Trophoblast cell (in vitro differentiated cells and primary cell): Measurements from ENCODE around the gene SH2D3A.

Source experiments
- DNase-seq, 2 donors: peaks; one replicate each; pipeline ENCODE4 v3.0.0-alpha.2; 2016
- H2AFZ ChIP-seq: 2 replicates; pipeline ENCODE4 v1.6.1; 2013; ENCODE audit warnings: low read length, moderate library complexity, mild to moderate bottlenecking; ENCODE audit not compliant: insufficient read depth, poor library complexity
- H2AK5ac ChIP-seq: 2 replicates; pipeline ENCODE4 v1.6.1; 2013; ENCODE audit warnings: mild to moderate bottlenecking, low read length
- H2BK120ac ChIP-seq: 2 replicates; pipeline ENCODE4 v1.6.1; 2013; ENCODE audit warnings: low read length, mild to moderate bottlenecking, moderate library complexity; ENCODE audit not compliant: insufficient read depth, poor library complexity
- H2BK12ac ChIP-seq: 2 replicates; pipeline ENCODE4 v1.6.1; 2013; ENCODE audit warnings: mild to moderate bottlenecking, low read length, moderate library complexity
- H2BK5ac ChIP-seq: 2 replicates; pipeline ENCODE4 v1.6.1; 2013; ENCODE audit warnings: low read length, low read depth, moderate library complexity, mild to moderate bottlenecking; ENCODE audit not compliant: poor library complexity
- H3K14ac ChIP-seq: 2 replicates; pipeline ENCODE4 v1.6.1; 2013; ENCODE audit warnings: mild to moderate bottlenecking, low read length
- H3K18ac ChIP-seq: 2 replicates; pipeline ENCODE4 v1.6.1; 2013; ENCODE audit warnings: mild to moderate bottlenecking, low read length
- H3K23ac ChIP-seq: 2 replicates; pipeline ENCODE4 v1.6.1; 2013; ENCODE audit warnings: low read length
- H3K27ac ChIP-seq: 2 replicates; pipeline ENCODE4 v1.5.1; 2013; ENCODE audit warnings: low read depth, mild to moderate bottlenecking, inconsistent platforms, low read length, moderate library complexity
- H3K27me3 ChIP-seq: 2 replicates; pipeline ENCODE4 v1.6.1; 2013; ENCODE audit warnings: inconsistent platforms, mild to moderate bottlenecking, low read length, moderate library complexity; ENCODE audit not compliant: insufficient read depth
- H3K36me3 ChIP-seq, 2 experiments: 1 replicate in 1 of 2; 2 replicates in 1 of 2; pipeline ENCODE4 v1.6.1; 2013; ENCODE audit warnings: low read length in 2 of 2, mild to moderate bottlenecking in 2 of 2, moderate library complexity in 1 of 2; ENCODE audit not compliant: insufficient read depth in 2 of 2, control insufficient read depth in 1 of 2
- H3K4ac ChIP-seq: 2 replicates; pipeline ENCODE4 v1.6.1; 2013; ENCODE audit warnings: low read depth, mild to moderate bottlenecking, low read length, moderate library complexity
- H3K4me1 ChIP-seq, 2 experiments: 1 replicate in 1 of 2; 2 replicates in 1 of 2; pipeline ENCODE4 v1.6.1; 2013; ENCODE audit warnings: low read length in 2 of 2, mild to moderate bottlenecking in 2 of 2, moderate library complexity in 1 of 2; ENCODE audit not compliant: insufficient read depth in 2 of 2, control insufficient read depth in 1 of 2
- H3K4me2 ChIP-seq: 2 replicates; pipeline ENCODE4 v1.6.1; 2013; ENCODE audit warnings: inconsistent platforms, mild to moderate bottlenecking, low read length, moderate library complexity
- H3K4me3 ChIP-seq: 2 replicates; pipeline ENCODE4 v1.5.1; 2013; ENCODE audit warnings: mild to moderate bottlenecking, low read depth, low read length, inconsistent platforms
- H3K79me1 ChIP-seq: one replicate; pipeline ENCODE4 v1.6.1; 2013; ENCODE audit warnings: low read length
- H3K79me2 ChIP-seq: 2 replicates; pipeline ENCODE4 v1.6.1; 2013; ENCODE audit warnings: low read length, mild to moderate bottlenecking; ENCODE audit not compliant: control insufficient read depth, insufficient read depth, poor library complexity
- H3K9ac ChIP-seq: 2 replicates; pipeline ENCODE4 v1.6.1; 2013; ENCODE audit warnings: mild to moderate bottlenecking, low read length
- H3K9me3 ChIP-seq: 2 replicates; pipeline ENCODE4 v1.6.1; 2013; ENCODE audit warnings: low read depth, mild to moderate bottlenecking, control low read depth, inconsistent platforms, low read length; ENCODE audit not compliant: insufficient read depth
- H4K12ac ChIP-seq: 2 replicates; pipeline ENCODE4 v1.6.1; 2013; ENCODE audit warnings: low read depth, mild to moderate bottlenecking, low read length, moderate library complexity
- H4K8ac ChIP-seq: 2 replicates; pipeline ENCODE4 v1.6.1; 2013; ENCODE audit warnings: low read depth, mild to moderate bottlenecking, low read length, moderate library complexity
- H4K91ac ChIP-seq: one replicate; pipeline ENCODE4 v1.6.1; 2013; ENCODE audit warnings: low read depth, mild to moderate bottlenecking, low read length, moderate library complexity
- WGBS: extraction: QIAGEN DNeasy Blood & Tissue Kit; methylation state at CpG from one replicate; pipeline ENCODE4 v1.1.7; 2013; ENCODE audit warnings: missing lambda C conversion rate; ENCODE audit not compliant: insufficient read length, insufficient coverage; ENCODE audit errors: extremely low coverage; 5-methylcytosine and 5-hydroxymethylcytosine counted together

Gene SH2D3A

GRCh38 chr19:6708346-6708745 is 58.9 kb downstream of the SH2D3A start:
- no peak overlapping the region for H4K91ac ChIP-seq
- H2BK120ac ChIP-seq: no peak overlapping the region
- no peak overlapping the region for H3K23ac ChIP-seq
- WGBS: no CpG with 5 or more reads among the region's 3 CpGs
- H3K27ac ChIP-seq: no peak overlapping the region
- H3K79me1 ChIP-seq: no peaks in the 10 kb centered on the region
- H4K8ac ChIP-seq: no peak overlapping the region
- DNase-seq: no peak
- H2AK5ac ChIP-seq: no peak overlapping the region
- no peaks in the 10 kb centered on the region for H3K36me3 ChIP-seq
- peaks cover 6% of the 10 kb centered on the region for H3K9me3 ChIP-seq
- H3K27me3 ChIP-seq: peaks cover 11% of the 10 kb centered on the region
- peaks cover 0 to 2% of the 10 kb centered on the region in 2 experiments for H3K4me1 ChIP-seq
- H2AFZ ChIP-seq: no peak overlapping the region
- no peak overlapping the region for H3K18ac ChIP-seq
- no peak overlapping the region for H2BK5ac ChIP-seq
- H3K4ac ChIP-seq: no peak overlapping the region
- H2BK12ac ChIP-seq: no peak overlapping the region
- no peaks in the 10 kb centered on the region for H3K79me2 ChIP-seq
- H3K9ac ChIP-seq: no peak overlapping the region
- H3K4me2 ChIP-seq: no peak overlapping the region
- H3K4me3 ChIP-seq: no peak overlapping the region
- no peak overlapping the region for H4K12ac ChIP-seq
- H3K14ac ChIP-seq: no peak overlapping the region

DNA sequence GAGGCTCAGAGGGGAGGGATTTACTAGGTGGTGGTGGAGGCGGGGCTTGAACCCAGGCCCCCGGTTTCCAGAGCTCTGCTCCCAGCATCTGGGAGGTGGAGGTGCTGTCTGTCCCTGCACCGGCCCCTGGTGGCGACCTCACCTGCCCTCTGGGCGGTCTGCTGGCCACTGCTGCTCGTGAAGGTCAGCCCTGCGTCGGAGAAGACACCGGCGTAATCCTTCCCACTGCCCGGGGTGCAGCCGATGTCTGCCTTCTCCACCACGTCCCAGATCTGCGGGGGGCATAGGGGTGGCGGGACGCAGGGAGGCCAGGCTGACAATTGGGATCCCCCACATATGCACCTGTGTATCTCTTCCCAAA is 59.6 kb downstream of the SH2D3A start:
- Histone ChIP-seq H3K4me2 (no peak overlapping the region), H3K4ac (no peak overlapping the region), H2BK12ac (no peak overlapping the region), H4K91ac (no peak overlapping the region), H2AFZ (no peak overlapping the region), H2BK120ac (no peak overlapping the region), H3K27me3 (peaks cover 11% of the 10 kb centered on the region), H4K12ac (no peak overlapping the region), H3K9me3 (peaks cover 3% of the 10 kb centered on the region), H4K8ac (no peak overlapping the region), H3K14ac (no peak overlapping the region), H3K79me2 (no peaks in the 10 kb centered on the region), H3K4me1 (peaks cover 0 to 2% of the 10 kb centered on the region in 2 experiments), H3K23ac (no peak overlapping the region), H3K27ac (no peak overlapping the region), H3K4me3 (no peak overlapping the region), H2BK5ac (no peak overlapping the region), H2AK5ac (no peak overlapping the region), H3K9ac (no peak overlapping the region), H3K79me1 (no peaks in the 10 kb centered on the region), H3K36me3 (no peaks in the 10 kb centered on the region), H3K18ac (no peak overlapping the region)
- no peak for DNase-seq
- no CpG with 5 or more reads among the region's 16 CpGs for WGBS

DNA sequence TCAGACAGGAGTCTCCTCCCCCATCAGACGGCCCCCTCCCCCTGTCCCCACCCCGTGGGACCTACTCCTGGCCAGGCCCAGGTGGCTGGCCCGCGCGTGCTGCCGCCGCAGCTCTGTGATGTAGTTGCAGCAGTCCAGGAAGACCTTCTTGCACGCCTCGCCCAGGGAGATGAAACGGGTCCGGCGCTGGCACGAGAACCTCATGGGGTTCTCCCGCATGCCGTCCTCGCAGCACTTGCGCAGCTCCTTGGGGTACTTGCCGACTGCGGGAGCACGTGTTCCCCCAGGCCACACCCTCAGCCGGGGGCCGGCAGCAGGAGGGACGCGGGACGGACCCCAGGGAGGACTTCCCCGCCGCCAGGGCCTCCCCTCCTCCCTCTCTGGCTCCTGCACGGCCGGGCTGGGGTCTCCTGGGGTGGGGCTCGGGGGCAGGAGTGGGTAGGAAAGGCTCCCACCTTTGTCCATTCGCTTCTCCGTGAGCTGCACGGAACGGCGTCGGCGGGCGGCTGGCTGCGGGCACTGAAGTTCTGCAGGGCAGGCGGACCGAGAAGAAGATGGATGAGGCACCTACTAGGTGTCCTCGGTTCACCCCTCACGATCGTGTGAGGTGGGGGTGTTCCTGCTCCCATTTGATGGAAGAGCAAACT is 60.1 kb downstream of the SH2D3A start:
- Histone ChIP-seq H3K27me3 (peaks cover 11% of the 10 kb centered on the region), H2AK5ac (no peak overlapping the region), H3K18ac (no peak overlapping the region), H3K4me1 (peaks cover 0 to 2% of the 10 kb centered on the region in 2 experiments), H3K23ac (no peak overlapping the region), H4K8ac (no peak overlapping the region), H3K4me3 (no peak overlapping the region), H2BK120ac (no peak overlapping the region), H3K27ac (no peak overlapping the region), H2BK12ac (no peak overlapping the region), H4K91ac (no peak overlapping the region), H3K79me2 (no peaks in the 10 kb centered on the region), H3K4ac (no peak overlapping the region), H3K4me2 (no peak overlapping the region), H3K36me3 (no peaks in the 10 kb centered on the region), H3K14ac (no peak overlapping the region), H2BK5ac (no peak overlapping the region), H4K12ac (no peak overlapping the region), H3K79me1 (no peaks in the 10 kb centered on the region), H3K9ac (no peak overlapping the region), H2AFZ (no peak overlapping the region), H3K9me3 (peaks cover 2% of the 10 kb centered on the region)
- no peak for DNase-seq
- WGBS: no CpG with 5 or more reads among the region's 44 CpGs

GRCh38 chr19:6706633-6706958 is 60.6 kb downstream of the SH2D3A start:
- Histone ChIP-seq H3K36me3 (no peaks in the 10 kb centered on the region), H4K8ac (no peak overlapping the region), H3K27me3 (peaks cover 11% of the 10 kb centered on the region), H3K79me2 (no peaks in the 10 kb centered on the region), H3K4me1 (peaks cover 0 to 2% of the 10 kb centered on the region in 2 experiments), H4K12ac (no peak overlapping the region), H2BK12ac (no peak overlapping the region), H4K91ac (no peak overlapping the region), H3K4ac (no peak overlapping the region), H2BK5ac (no peak overlapping the region), H3K79me1 (no peaks in the 10 kb centered on the region), H3K18ac (no peak overlapping the region), H2AK5ac (no peak overlapping the region), H3K9ac (no peak overlapping the region), H3K27ac (no peak overlapping the region), H3K4me3 (no peak overlapping the region), H2BK120ac (no peak overlapping the region), H3K23ac (no peak overlapping the region), H3K9me3 (peaks cover 2% of the 10 kb centered on the region), H3K4me2 (no peak overlapping the region), H3K14ac (no peak overlapping the region), H2AFZ (no peak overlapping the region)
- WGBS: no CpG with 5 or more reads among the region's 3 CpGs
- DNase-seq: no peak
